PC-9 (cell line): Measurements from ENCODE around the gene SNRNP48. TPM values are rescaled to one million over a fixed set of nuclear protein-coding genes. Genes with fewer than 3 reads are reported as not detected.

Experiments used
- BruUV-seq: library from RNA; stranded (reverse); fragments of 400-500 nt; replicated peaks from 2 replicates; lab custom pipeline; 2021; lab: Mats Ljungman, UMichigan
- CTCF ChIA-PET: fragments of 300-600 bp; sonication (Branson Sonifier 250); formaldehyde crosslinking; loops from one replicate; lab custom pipeline; 2022; ENCODE audit warnings: antibody characterized with exemption; lab: Charles Lee
- POLR2A ChIA-PET: fragments of 300-600 bp; sonication (Branson Sonifier 250); formaldehyde crosslinking; loops from one replicate; lab custom pipeline; 2022; ENCODE audit warnings: antibody characterized with exemption; ENCODE audit not compliant: unreplicated experiment; lab: Charles Lee
- DNase-seq, 2 experiments: peaks; one replicate each; pipeline versions ENCODE4 v3.0.0 to v3.0.0-alpha.2; 2015 to 2022; ENCODE audit warnings: mixed read lengths in 1 of 2
- H2AFZ ChIP-seq: fragments of 200-600 bp; sonication (generic); 2 replicates; pipeline ENCODE4 v1.8.1; 2017; ENCODE audit warnings: antibody characterized with exemption
- H3F3A ChIP-seq: fragments of 200-600 bp; sonication (generic); 2 replicates; pipeline ENCODE4 v1.8.1; 2017; ENCODE audit warnings: antibody characterized with exemption, mild to moderate bottlenecking, low read depth; ENCODE audit not compliant: insufficient read depth
- H3K27ac ChIP-seq: fragments of 200-600 bp; sonication (generic); 2 replicates; pipeline ENCODE4 v1.6.1; 2016; ENCODE audit warnings: mixed run types
- H3K27me3 ChIP-seq: fragments of 200-600 bp; sonication (generic); 2 replicates; pipeline ENCODE4 v1.6.1; 2016; ENCODE audit warnings: low read depth, mixed run types; ENCODE audit not compliant: insufficient read depth
- H3K36me3 ChIP-seq: fragments of 200-600 bp; sonication (generic); 2 replicates; pipeline ENCODE4 v1.6.1; 2016; ENCODE audit warnings: low read depth, mixed run types
- H3K4me1 ChIP-seq: fragments of 200-600 bp; sonication (generic); replicated peaks from 2 replicates; pipeline ENCODE4 v1.6.1; 2016; ENCODE audit warnings: mixed run types; ENCODE audit not compliant: insufficient read depth
- H3K4me2 ChIP-seq: fragments of 200-600 bp; sonication (generic); 2 replicates; pipeline ENCODE4 v1.6.1; 2017; ENCODE audit warnings: mixed run types
- H3K4me3 ChIP-seq: fragments of 200-600 bp; sonication (generic); 2 replicates; pipeline ENCODE4 v1.6.1; 2016; ENCODE audit warnings: mixed run types
- H3K79me2 ChIP-seq: fragments of 200-600 bp; sonication (generic); 2 replicates; pipeline ENCODE4 v1.6.1; 2017; ENCODE audit warnings: low read depth, mixed run types
- H3K9me2 ChIP-seq: fragments of 200-600 bp; sonication (generic); 2 replicates; pipeline ENCODE4 v1.8.1; 2017; ENCODE audit warnings: mild to moderate bottlenecking; ENCODE audit not compliant: insufficient read depth
- H3K9me3 ChIP-seq: fragments of 200-600 bp; sonication (generic); 2 replicates; pipeline ENCODE4 v1.8.1; 2016; ENCODE audit warnings: low read depth; ENCODE audit not compliant: insufficient read depth
- H4K20me1 ChIP-seq: fragments of 200-600 bp; sonication (generic); 2 replicates; pipeline ENCODE4 v1.8.1; 2017; ENCODE audit not compliant: insufficient read depth
- CTCF ChIP-seq: fragments of 200-600 bp; sonication (generic); conservative IDR thresholded peaks from 2 replicates; pipeline ENCODE4 v1.6.1; 2017; ENCODE audit warnings: mixed run types, antibody characterized with exemption, mild to moderate bottlenecking, moderate library complexity
- EZH2 ChIP-seq: fragments of 200-600 bp; sonication (generic); IDR thresholded peaks from 2 replicates; pipeline ENCODE4 v1.8.0; 2017; ENCODE audit warnings: antibody characterized with exemption, low read depth
- intact Hi-C: fragments of 100-400 bp; cut with micrococcal nuclease; formaldehyde crosslinking; loops from one replicate; pipeline ENCODE4 v1.10.0; 2022; ENCODE audit not compliant: unreplicated experiment
- total RNA-seq: library from RNA; stranded (reverse); gene quantifications from 2 replicates; pipeline ENCODE4 v1.2.3, GENCODE V29; 2021

Gene SNRNP48
- total RNA-seq, 1 experiment from 2014 or later, result 21.7 TPM

GRCh38 chr6:7650878-7651277, 60.9 kb downstream of the SNRNP48 start:
- H3K9me2 ChIP-seq, result no peaks in the 10 kb centered on the region
- ChIA-PET CTCF (interaction anchor here (0.6 kb wide), 1 partner anchor 332 kb away, joined by 3 read pairs; no protein-coding TSS in a partner anchor), POLR2A (no interaction called here)
- no peaks in the 10 kb centered on the region for H4K20me1 ChIP-seq
- no peak overlapping the region for H3K27ac ChIP-seq
- no peaks in the 10 kb centered on the region for H3K79me2 ChIP-seq
- intact Hi-C loops, result no loop called here
- H3K4me1 ChIP-seq, result no peaks in the 10 kb centered on the region
- H3K4me3 ChIP-seq, result no peak overlapping the region
- H3K36me3 ChIP-seq, result no peaks in the 10 kb centered on the region
- H3K9me3 ChIP-seq, result no peaks in the 10 kb centered on the region
- DNase-seq, result no peak
- no peaks in the 10 kb centered on the region for H3K27me3 ChIP-seq
- no peaks in the 10 kb centered on the region for H3F3A ChIP-seq
- TF ChIP-seq CTCF, result no peak
- no peak for TF ChIP-seq EZH2
- no TSS peak for BruUV-seq
- H3K4me2 ChIP-seq, result no peak overlapping the region
- H2AFZ ChIP-seq, result no peak overlapping the region

GRCh38 chr6:7652957-7653356, 63.0 kb downstream of the SNRNP48 start:
- no peaks in the 10 kb centered on the region for H3K36me3 ChIP-seq
- CTCF ChIA-PET, result no interaction called here

GRCh38 chr6:7656355-7656754, 66.4 kb downstream of the SNRNP48 start:
- Histone ChIP-seq H3K4me1 (no peaks in the 10 kb centered on the region), H2AFZ (no peak overlapping the region), H3K36me3 (no peaks in the 10 kb centered on the region), H4K20me1 (no peaks in the 10 kb centered on the region), H3K4me2 (no peak overlapping the region), H3K79me2 (no peaks in the 10 kb centered on the region), H3K4me3 (no peak overlapping the region), H3K9me3 (no peaks in the 10 kb centered on the region), H3K27ac (no peak overlapping the region), H3K27me3 (no peaks in the 10 kb centered on the region), H3F3A (no peaks in the 10 kb centered on the region), H3K9me2 (no peaks in the 10 kb centered on the region)
- intact Hi-C loops, result no loop called here
- DNase-seq, result no peak
- TF ChIP-seq EZH2 (no peak), CTCF (no peak)
- CTCF ChIA-PET, result no interaction called here
- POLR2A ChIA-PET, result interaction anchor here (0.6 kb wide), 1 partner anchor 1002 kb away, joined by 3 read pairs; no protein-coding TSS in a partner anchor
- no TSS peak for BruUV-seq

More at GRCh38 chr6:7652957-7653356, 63.0 kb downstream of the SNRNP48 start:
- H3K9me3 ChIP-seq, result no peaks in the 10 kb centered on the region
- no peaks in the 10 kb centered on the region for H3F3A ChIP-seq
- H3K4me3 ChIP-seq, result no peak overlapping the region
- H3K27me3 ChIP-seq, result no peaks in the 10 kb centered on the region
- H3K9me2 ChIP-seq, result no peaks in the 10 kb centered on the region
- POLR2A ChIA-PET, result interaction anchor here (0.7 kb wide), 1 partner anchor 21 kb away, joined by 8 read pairs; no protein-coding TSS in a partner anchor
- intact Hi-C loops, result no loop called here
- no TSS peak for BruUV-seq
- no peaks in the 10 kb centered on the region for H3K79me2 ChIP-seq
- H4K20me1 ChIP-seq, result no peaks in the 10 kb centered on the region
- no peaks in the 10 kb centered on the region for H3K4me1 ChIP-seq
- no peak overlapping the region for H3K4me2 ChIP-seq
- H2AFZ ChIP-seq, result no peak overlapping the region
- no peak for DNase-seq
- H3K27ac ChIP-seq, result no peak overlapping the region
- no peak for TF ChIP-seq EZH2
- no peak for TF ChIP-seq CTCF
